Testis (tissue), 2 donors: ENCODE data around the gene GLTPD2.

Experiments used
- CTCF ChIP-seq, 3 experiments: fragments of 450-650 bp in 2 of 3; fragments of 200-600 bp in 1 of 3; sonication (generic) in 1 of 3; IDR thresholded peaks; one replicate each; pipeline ENCODE4 v1.5.1; 2016 to 2019; ENCODE audit warnings: antibody characterized with exemption in 3 of 3, mild to moderate bottlenecking in 2 of 3, moderate library complexity in 1 of 3
- POLR2A ChIP-seq: fragments of 450-650 bp; IDR thresholded peaks from one replicate; pipeline ENCODE4 v1.6.1; 2017; ENCODE audit warnings: antibody characterized with exemption, mild to moderate bottlenecking, moderate library complexity

DNA sequence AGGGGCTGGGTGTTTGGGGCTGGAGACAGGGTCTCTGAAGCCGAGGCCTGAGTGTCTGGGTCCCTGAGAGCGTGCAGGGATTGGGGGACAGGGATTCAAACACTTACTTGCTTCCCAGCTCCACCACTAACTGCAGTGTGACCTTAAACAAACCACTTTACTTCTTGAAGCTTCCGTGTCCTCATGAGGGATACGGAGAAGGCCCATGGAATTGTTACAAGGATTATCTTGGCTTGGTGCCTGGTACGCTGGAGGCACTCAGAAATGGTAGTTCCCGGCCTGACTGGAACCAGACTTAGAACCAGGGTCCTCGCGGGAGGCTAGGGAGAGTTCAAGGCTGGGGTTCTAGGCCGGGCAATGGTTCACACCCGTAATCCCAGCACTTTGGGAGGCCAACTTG lies 46.1 kb upstream of the GLTPD2 start:
- TF ChIP-seq POLR2A (no peak), CTCF (IDR thresholded peaks at IDR 0.05) (no peak)
